ENCODE measurements around the gene TRPV2. TPM values are rescaled to one million over a fixed set of nuclear protein-coding genes. Genes with fewer than 3 reads are reported as not detected.

The TRPV2 gene
- total RNA-seq, 1 experiment from 2014 or later, result 1.0 TPM

DNA sequence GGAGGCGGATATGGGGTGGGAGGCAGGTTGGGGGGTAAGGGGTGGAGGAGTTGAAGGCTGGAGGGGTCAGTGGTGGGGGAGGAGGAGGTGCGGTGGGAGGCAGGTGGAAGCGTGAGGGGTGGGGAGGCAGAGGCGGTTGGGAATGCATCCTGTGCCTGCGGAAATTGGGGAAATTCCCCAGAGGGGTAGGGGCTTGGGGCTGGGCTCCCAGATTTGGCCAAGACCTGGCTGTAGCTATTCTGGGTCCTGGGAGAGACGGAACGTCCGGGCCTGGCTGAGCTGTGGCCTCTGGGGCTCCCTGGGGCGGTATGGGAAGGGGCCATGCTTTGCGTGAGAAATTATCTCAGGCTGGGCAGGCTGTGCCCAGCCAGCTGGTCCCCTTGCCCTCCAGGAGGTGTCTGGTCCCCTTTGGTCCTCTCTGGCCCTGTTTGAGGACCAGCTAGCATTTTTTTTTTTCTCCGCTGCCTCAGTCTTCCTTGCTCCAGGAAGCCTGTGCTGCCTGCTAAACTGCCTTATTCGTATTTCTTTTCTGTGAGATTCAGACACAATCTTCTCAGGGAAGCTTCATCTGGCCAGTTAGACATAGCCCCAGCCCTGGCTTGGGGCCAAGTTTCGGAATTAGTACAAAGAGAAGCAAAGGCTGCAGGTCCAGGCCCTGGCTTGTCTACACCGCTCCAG, 7.3 kb upstream of the TRPV2 start:
- H3K23ac ChIP-seq (ENCODE audit: insufficient read length, low read depth, low read length), result no peak overlapping the region
- H3K56ac ChIP-seq (ENCODE audit: insufficient read length, low read depth, low read length), result no peak overlapping the region
- Mint-ChIP-seq H3K9me3 (no peaks in the 10 kb centered on the region), H3K27ac (peak overlapping the region in 2 of 3 experiments; percentile 5 to 97; a peak in 3 of 7 replicates), H3K4me1 (peaks cover 3 to 13% of the 10 kb centered on the region in 2 experiments; a peak in 2 of 4 replicates), H3K27me3 (ENCODE audit: low read depth) (peaks cover under 1% of the 10 kb centered on the region; the same call in 1 of the 2 replicates), H3K36me3 (ENCODE audit: insufficient read depth in 1 of 3, low read depth in 3 of 3) (no peaks in the 10 kb centered on the region), H3K4me3 (peak overlapping the region in 1 of 2 experiments; percentile 71; a peak in 2 of 5 replicates)
- no peak overlapping the region for H4K91ac ChIP-seq (ENCODE audit: insufficient read length, low read depth, low read length)
- no CpG with 5 or more reads among the region's 14 CpGs for WGBS (ENCODE audit: extremely low coverage, insufficient read length, low lambda C conversion rate)
- H3K23me2 ChIP-seq (ENCODE audit: insufficient read length, low read depth, low read length, poor library complexity, severe bottlenecking), result peaks cover 2% of the 10 kb centered on the region
- no peaks in the 10 kb centered on the region for H3K27me3 ChIP-seq (ENCODE audit: insufficient read depth, low read length)
- no peaks in the 10 kb centered on the region for H3K79me1 ChIP-seq (ENCODE audit: insufficient read depth, low read depth, low read length, poor library complexity, severe bottlenecking)
- no peak overlapping the region for H4K8ac ChIP-seq (replicated peaks; ENCODE audit: insufficient read length, low read depth, low read length)
- H2BK15ac ChIP-seq (ENCODE audit: low read depth, low read length), result no peak overlapping the region
- DNase-seq, result peak; percentile 75
- H3T11ph ChIP-seq (ENCODE audit: low read length), result no peak overlapping the region
- peak overlapping the region; percentile 39 for H3K4me2 ChIP-seq (ENCODE audit: insufficient read depth, insufficient read length, low read length)
- H3K14ac ChIP-seq (ENCODE audit: insufficient read depth, low read length), result no peak overlapping the region
- H3K9me3 ChIP-seq (ENCODE audit: control insufficient read depth, low read depth, low read length), result no peaks in the 10 kb centered on the region
- no peaks in the 10 kb centered on the region for H3K79me2 ChIP-seq (ENCODE audit: insufficient read depth, low read length)
- no peaks in the 10 kb centered on the region for H4K20me1 ChIP-seq (ENCODE audit: control insufficient read depth, insufficient read depth, insufficient read length)
- no peak overlapping the region for H2AK5ac ChIP-seq (ENCODE audit: insufficient read length, low read length)
- no peak overlapping the region for H2BK12ac ChIP-seq (ENCODE audit: insufficient read length, low read depth, low read length)
- H3K4me1 ChIP-seq (ENCODE audit: insufficient read depth, low read length), result no peaks in the 10 kb centered on the region
- H2BK20ac ChIP-seq (ENCODE audit: low read depth, low read length, poor library complexity, severe bottlenecking), result no peak overlapping the region
- no peak overlapping the region for H2BK5ac ChIP-seq (ENCODE audit: insufficient read length, low read length)
- no peak overlapping the region for H3K27ac ChIP-seq (ENCODE audit: insufficient read length, low read depth, low read length)
- no peak overlapping the region for H2BK120ac ChIP-seq (ENCODE audit: low read depth, low read length, poor library complexity, severe bottlenecking)
- H4K5ac ChIP-seq (ENCODE audit: insufficient read length, low read depth, low read length), result no peak overlapping the region
- no peak overlapping the region for H3K9ac ChIP-seq (ENCODE audit: extremely low read depth, insufficient read length, low read length)
- no peak overlapping the region for H3K4ac ChIP-seq (ENCODE audit: low read depth, low read length)
- TF ChIP-seq CTCF (conservative IDR thresholded peaks at IDR 0.05), result no peak
- H3K18ac ChIP-seq (ENCODE audit: insufficient read length, low read depth, low read length), result no peak overlapping the region
- no peak overlapping the region for H2AFZ ChIP-seq (ENCODE audit: low read length)
